Peyer's patch (tissue), 4 donors: ENCODE results near the gene SPNS1.

ENCODE experiments used
- CTCF ChIP-seq, 6 experiments: fragments of 450-650 bp in 4 of 6; fragments of 200-600 bp in 2 of 6; sonication (generic) in 1 of 6; IDR thresholded peaks; one replicate each; pipeline ENCODE4 v1.5.1; 2017 to 2019; ENCODE audit warnings: antibody characterized with exemption in 6 of 6, mild to moderate bottlenecking in 3 of 6, moderate library complexity in 1 of 6
- POLR2A ChIP-seq, 2 donors: fragments of 450-650 bp; IDR thresholded peaks; one replicate each; pipeline ENCODE4 v1.5.1; 2017; ENCODE audit warnings: antibody characterized with exemption in 2 of 2, mild to moderate bottlenecking in 2 of 2, moderate library complexity in 2 of 2

GRCh38 chr16:28927815-28928214, 46.8 kb upstream of the SPNS1 start:
- TF ChIP-seq CTCF (IDR thresholded peaks at IDR 0.05) (no peak), POLR2A (IDR thresholded peaks at IDR 0.05) (no peak)
